LNCAP (cell line): Measurements from ENCODE around the gene MRPS21.

ENCODE experiments used
- TF ChIP-seq, protein P1 (sequence below): fragments of 450-650 bp; IDR thresholded peaks from 2 replicates; pipeline ENCODE4 v1.5.1; 2017; ENCODE audit warnings: mild to moderate bottlenecking

Gene MRPS21

GRCh38 chr1:150269451-150269850 is 24.2 kb upstream of the MRPS21 start:
- TF ChIP-seq, protein P1, sequence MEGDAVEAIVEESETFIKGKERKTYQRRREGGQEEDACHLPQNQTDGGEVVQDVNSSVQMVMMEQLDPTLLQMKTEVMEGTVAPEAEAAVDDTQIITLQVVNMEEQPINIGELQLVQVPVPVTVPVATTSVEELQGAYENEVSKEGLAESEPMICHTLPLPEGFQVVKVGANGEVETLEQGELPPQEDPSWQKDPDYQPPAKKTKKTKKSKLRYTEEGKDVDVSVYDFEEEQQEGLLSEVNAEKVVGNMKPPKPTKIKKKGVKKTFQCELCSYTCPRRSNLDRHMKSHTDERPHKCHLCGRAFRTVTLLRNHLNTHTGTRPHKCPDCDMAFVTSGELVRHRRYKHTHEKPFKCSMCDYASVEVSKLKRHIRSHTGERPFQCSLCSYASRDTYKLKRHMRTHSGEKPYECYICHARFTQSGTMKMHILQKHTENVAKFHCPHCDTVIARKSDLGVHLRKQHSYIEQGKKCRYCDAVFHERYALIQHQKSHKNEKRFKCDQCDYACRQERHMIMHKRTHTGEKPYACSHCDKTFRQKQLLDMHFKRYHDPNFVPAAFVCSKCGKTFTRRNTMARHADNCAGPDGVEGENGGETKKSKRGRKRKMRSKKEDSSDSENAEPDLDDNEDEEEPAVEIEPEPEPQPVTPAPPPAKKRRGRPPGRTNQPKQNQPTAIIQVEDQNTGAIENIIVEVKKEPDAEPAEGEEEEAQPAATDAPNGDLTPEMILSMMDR = no peak

- TF ChIP-seq, protein P1 = no peak
Observed at GRCh38 chr1:150271291-150271959, 22.2 kb upstream of the MRPS21 start.

GRCh38 chr1:150273311-150273710 is 20.4 kb upstream of the MRPS21 start:
- TF ChIP-seq, protein P1 = no peak

GRCh38 chr1:150280138-150280707 is 13.4 kb upstream of the MRPS21 start:
- TF ChIP-seq, protein P1 = no peak

DNA sequence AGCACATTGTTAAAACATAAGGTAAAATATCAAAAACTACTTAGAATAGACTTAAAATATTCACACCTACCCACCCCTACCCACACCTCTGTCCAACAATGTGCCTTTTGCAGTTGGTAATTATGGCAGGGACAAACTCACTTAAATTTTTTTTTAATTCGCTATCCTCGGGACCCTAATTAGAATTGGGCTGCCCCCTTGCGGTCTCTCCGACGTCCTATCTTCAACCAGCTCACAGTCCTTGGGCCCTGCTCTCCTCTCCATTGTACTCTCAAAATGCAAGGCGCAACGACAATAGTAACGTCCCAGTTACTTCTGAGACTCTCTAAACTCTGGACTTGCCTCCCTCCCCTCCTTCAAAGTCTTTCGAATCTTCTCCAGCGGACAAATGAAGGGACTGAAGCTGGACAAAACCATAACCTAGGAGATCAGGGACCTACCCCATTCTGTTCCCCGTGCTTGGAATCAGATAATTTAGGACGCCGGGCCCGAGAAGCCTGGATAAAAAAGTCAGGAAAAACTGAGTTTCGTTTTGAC is 12.4 kb upstream of the MRPS21 start:
- TF ChIP-seq, protein P1 = peak; percentile 75

GRCh38 chr1:150281758-150282557 is 11.7 kb upstream of the MRPS21 start, which contains the start of gene CIART:
Gene CIART, plus strand, starts transcription at chr1:150282554. Its CDS starts 714 bp downstream, at chr1:150283268.
- TF ChIP-seq, protein P1 = no peak

DNA sequence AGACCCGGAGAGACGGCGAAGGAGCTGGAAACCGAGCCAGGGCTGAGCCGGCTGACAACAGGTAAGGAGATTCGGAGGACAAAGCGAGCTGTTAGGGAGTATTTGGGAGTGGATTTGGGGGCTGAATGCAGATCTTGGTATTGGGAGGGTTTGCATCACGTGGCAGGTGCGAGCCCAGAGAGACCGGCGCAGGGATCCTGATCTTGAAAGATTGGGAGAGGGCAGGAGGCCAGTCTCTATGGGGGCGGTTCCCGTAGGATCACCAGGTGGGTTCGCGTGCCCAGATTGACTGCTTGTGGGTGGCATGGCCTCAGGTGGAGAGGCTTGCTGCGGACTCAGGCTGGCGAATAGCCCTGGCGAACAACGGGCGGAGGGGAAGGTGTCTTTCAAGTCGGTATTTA is 11.1 kb upstream of the MRPS21 start:
- TF ChIP-seq, protein P1 = no peak
